GM19193 (cell line): ENCODE data around the gene STPG4.

ENCODE experiments used
- POLR2A ChIP-seq: IDR thresholded peaks from 4 replicates; pipeline ENCODE4 v1.6.1; 2011; ENCODE audit not compliant: insufficient read depth, insufficient read length; ENCODE audit errors: extremely low read depth

Gene STPG4

DNA sequence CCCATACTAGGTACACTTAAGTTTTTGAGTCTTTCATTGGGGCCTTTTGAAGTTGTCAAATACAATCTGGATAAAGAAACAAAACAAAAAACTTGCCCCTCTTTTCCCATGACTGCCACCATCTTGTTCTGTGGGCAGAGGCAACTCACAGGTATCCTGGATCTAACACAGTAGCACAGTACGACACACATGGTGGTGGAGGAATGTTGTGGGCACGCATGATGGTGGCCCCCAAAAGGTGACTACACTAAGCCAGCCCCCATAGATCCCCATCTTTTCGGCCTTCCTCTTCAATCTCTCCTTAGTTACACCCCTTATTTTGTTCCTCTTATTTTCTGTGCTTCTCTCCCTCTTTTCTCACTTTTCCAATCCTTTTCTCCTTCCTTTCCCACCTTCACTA is 4.5 kb upstream of the STPG4 start:
- TF ChIP-seq POLR2A = no peak

DNA sequence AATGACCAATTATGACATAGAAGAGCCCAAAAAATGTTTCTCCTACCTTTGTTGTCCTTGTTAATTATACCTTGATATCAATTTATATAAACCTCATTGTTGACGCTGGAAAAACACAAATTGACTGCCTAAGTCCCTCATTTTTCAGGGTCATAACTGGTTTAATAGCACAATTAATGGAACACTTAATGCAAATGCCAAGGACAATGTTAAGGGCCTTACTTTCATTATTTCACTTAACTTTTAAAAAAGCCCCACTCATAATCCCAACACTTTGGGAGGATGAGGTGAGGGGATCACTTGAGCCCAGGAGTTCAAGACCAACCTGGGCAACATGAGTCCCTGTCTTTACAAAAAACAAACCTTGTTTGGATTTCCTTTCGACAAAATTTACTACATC is 3.5 kb upstream of the STPG4 start:
- no peak for TF ChIP-seq POLR2A

DNA sequence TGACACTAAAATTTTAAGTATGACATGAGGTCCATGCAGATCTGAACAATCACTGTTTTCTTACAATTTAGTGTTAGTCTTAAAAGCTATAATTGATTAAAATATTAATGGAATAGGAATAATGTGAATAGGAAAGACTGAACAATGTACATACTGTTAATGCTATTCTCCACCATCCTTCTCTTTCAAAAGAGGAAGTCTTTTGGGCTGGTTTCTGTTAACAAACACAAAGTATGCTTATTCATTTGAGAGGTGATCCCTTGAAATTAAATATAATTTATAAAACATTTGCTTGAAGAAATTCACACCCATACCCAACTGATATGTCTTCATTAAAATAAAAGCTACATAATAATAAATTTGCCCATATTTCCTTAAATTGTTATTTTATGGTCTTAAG is 2.3 kb downstream of the STPG4 start:
- no peak for TF ChIP-seq POLR2A

DNA sequence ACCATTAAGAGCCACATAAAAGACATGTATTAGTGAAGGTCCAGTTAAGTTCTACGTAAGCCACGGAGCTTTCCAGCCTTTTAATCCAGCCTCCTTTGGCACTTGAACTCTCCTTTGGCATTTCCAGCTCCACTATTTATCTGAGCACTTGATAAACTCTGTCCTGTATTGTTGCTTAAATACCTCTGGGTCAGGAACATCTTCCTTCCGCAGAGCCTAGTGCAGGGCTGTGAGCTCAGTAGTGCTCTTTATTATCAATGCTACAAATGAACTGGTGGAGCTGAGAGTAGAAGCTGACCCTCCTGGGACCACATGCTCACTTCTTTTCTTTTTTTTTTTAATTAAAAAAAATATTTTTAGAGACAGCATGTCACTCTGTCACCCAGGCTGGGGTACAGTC is 4.9 kb downstream of the STPG4 start:
- no peak for TF ChIP-seq POLR2A

DNA sequence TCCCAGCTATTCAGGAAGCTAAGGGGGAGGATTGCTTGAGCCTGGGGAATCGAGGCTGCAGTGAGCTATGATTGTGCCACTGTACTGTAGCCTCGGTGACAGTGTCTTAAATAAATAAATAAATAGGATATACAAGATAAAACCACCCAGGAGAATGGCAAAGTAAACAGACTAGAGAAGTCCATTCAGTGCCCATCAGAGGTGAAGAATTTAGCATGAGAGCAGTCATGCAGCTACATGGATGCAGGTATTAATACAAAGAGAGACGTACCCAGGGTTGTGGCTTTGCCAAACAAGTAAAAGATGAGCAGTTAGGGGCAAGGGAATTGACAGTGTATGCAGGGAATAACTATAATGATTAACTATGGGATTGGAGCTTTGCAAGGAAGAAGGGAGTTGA is 8.1 kb downstream of the STPG4 start:
- TF ChIP-seq POLR2A = no peak

DNA sequence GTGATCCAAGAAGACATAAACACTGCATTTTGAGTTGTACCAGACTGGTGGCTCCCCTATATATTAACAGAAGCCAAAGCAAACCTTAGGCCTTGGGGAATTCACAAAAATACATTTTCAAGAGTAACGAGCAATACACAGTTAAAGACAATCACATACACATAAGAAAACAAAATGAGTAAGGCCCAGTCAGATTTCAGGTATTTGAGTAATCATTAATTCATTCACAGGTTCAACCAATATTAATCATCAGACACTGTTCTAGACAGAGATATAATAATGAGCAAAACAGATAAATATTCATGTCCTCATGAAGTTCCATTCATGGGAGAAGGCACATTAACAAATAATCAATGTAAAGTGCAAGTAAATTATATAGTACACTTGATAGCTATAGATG is 9.6 kb downstream of the STPG4 start:
- no peak for TF ChIP-seq POLR2A

DNA sequence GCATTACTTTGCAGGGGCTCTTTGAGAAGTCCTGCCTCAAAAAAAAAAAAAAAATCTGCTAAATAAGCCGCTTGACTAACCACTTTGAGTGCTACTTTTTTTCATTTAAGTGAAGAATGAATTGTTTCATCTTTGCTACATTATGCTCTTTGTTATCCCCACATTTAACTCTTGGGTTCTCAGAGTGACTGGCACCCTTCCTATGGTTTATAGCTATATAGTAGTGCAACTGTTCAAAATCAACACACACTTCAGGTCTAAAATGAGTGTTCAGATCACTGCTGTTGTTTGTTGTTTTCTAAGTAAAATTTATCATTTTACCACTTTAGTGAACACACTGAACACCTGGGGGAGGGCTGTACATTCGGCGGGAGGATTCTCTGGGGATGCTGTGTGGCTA is 13.6 kb downstream of the STPG4 start:
- TF ChIP-seq POLR2A = no peak

DNA sequence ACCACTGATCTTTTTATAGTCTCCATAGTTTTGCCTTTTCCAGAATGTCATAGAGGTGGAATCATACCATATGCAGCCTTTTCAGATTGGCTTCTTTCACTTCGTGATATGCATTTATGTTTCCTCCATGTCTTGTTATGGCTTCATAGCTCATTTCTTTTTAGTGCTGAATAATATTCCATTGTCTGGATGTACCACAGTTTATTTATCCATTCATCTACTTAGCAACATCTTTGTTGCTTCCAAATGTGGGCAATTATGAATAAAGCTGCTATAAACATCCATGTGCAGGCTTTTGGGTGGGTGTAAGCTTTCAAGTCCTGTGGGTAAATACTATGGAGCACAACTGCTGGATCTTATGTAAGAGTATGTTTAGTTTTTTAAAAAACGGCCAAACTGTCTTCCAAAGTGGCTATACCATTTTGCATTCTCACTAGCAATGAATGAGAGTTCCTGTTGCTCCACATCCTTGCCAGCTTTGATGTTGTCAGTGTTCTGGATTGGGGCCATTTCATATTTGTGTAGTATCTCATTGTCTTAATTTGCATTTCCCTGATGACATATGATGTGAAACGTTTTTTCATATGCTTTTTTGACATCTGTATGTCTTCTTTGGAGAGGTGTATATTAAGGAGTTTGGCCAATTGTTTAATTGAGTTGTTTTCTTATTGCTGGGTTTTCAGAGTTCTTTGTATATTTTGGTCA is 20.6 kb downstream of the STPG4 start:
- no peak for TF ChIP-seq POLR2A

DNA sequence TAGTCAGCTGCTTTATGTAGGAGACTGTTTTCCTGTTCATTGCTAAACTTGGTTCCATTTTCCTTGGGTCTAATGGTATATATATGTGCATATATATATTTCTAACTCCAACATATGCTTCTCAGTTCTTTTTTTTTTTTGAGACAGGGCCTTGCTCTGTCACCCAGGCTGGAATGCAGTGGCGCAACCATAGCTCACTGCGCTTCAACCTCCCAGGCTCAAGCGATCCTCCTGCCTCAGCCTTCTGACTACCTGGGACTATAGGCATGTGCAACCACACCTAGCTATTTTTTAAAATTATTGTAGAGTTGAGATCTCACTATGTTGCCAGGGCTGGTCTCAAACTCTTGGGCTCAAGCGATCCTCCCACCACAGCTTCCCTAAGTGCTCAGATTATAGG is 22.1 kb downstream of the STPG4 start:
- TF ChIP-seq POLR2A = no peak

DNA sequence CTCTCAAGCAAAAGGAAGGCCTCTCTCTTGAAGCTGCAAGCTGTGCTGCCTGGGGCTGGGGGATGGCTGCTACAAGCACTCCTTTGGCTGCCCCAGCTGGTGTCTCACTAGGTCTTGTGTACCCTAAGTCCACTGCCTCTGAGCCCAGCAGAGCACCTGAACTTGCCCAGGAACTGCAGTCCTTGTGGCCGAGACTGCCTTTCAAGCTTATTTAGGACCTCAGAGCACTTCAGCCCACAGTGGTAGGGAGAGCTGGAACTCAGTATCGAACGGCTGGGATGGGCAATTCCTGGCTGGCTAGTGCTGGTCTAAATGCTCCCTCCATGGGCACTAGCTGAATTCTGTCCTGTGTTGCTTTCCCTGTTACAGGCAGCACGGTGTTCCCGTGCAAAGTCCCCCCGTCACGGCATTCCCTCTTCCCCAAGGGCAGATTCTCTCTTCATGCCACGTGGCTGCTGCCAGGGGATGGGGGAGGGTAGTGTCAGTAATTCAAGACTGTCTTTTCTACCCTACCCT is 25.9 kb downstream of the STPG4 start:
- TF ChIP-seq POLR2A = no peak

DNA sequence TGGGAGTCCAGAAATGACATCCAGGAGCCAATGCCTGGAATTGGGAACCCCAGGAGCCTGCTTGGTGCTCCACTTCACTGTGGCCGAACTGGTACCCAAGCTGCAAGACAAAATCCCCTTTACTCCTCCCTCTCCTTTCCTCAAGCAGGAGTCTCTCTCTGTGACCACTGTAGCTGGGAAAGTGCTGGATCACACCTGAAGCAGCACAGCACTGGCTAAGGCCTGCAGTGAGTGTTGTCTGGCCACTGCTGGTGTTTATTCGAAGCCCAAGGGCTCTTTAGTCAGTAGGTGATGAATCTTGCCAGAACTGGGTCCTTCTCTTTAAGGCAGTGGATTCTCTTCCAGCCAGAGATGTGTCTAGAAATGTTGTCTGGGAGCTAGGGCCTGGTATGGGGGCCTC is 26.4 kb downstream of the STPG4 start:
- no peak for TF ChIP-seq POLR2A

DNA sequence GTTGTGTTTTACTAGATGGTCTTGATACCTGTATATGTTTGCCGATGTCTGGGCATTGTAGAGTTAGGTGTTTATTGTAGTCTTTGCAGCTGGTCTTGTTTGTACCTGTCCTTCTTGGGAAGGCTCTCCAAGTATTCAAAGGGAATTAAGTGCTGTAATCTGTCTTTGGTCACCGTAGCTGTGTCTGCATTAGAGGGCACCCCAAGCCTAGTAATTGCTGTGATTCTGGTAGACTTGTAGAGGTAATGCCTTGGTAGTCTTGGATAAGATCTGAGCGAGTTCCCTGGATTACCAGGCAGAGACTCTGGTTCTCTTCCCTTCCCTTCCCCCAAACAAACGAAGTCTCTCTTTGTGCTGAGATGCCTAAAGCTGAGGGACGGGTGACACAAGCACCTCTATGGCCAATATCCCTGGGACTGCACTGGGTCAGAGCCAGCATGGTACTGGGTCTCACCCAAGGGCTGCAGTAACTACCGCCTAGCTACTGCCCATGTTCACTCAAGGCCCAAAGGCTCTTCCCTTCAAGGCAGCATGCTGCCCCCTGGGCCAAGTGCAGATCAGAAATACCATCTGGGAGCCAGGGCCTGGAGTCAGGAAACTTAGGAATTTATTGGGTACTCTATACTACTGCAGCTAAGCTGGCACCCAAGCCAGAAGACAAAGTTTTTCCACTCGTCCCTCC is 27.1 kb downstream of the STPG4 start:
- no peak for TF ChIP-seq POLR2A

DNA sequence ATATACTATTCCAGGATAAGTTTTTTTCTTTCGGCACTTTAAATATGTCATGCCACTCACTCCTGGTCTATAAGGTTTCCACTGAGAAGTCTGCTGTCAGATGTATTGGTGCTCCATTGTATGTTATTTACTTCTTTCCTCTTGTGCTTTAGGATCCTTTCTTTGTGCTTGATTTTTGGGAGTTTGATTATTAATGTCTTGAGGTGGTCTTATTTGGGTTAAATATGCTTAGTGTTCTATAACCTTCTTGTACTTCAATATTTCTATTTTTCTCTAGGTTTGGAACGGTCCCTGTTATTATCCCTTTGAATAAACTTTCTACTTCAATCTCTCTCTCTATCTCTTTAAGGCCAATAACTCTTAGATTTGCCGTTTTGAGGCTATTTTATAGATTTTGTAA is 28.3 kb downstream of the STPG4 start:
- no peak for TF ChIP-seq POLR2A

DNA sequence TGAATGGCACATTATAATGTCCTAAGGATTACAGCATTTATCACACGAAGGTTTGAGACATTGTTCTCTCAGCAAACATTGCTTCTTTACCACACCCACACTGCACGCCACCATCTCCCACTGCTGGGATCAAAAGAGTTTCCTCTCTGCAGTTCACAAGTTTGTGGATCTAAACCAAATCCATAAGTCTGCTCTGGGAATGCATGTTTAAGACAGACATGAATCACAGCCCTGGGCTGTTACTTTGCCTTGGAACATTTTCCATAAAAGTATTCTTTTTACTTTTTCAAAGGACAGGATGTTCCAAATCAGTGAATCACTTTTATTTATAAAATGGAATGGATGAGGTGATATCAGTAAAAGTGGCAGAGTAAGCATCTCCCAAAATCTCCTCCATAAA is 36.1 kb downstream of the STPG4 start:
- no peak for TF ChIP-seq POLR2A

DNA sequence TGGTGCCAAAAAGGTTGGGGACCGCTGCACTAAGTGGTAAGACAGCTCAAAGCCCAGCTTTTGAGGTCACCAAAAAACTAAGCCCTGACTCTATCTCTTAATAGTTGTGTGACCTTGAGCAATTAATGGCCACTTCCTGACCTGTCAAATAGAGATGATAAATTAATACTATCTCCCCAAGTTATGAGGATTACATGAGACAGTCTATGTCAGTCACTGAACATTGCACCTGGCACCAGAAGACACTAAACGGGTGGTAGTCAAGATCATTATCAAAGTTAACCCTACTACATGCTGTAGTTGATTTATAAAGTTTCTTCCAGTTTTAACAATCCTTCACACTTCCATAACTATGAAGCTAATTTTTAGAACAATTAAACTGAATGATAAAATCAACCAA is 36.5 kb downstream of the STPG4 start:
- no peak for TF ChIP-seq POLR2A

DNA sequence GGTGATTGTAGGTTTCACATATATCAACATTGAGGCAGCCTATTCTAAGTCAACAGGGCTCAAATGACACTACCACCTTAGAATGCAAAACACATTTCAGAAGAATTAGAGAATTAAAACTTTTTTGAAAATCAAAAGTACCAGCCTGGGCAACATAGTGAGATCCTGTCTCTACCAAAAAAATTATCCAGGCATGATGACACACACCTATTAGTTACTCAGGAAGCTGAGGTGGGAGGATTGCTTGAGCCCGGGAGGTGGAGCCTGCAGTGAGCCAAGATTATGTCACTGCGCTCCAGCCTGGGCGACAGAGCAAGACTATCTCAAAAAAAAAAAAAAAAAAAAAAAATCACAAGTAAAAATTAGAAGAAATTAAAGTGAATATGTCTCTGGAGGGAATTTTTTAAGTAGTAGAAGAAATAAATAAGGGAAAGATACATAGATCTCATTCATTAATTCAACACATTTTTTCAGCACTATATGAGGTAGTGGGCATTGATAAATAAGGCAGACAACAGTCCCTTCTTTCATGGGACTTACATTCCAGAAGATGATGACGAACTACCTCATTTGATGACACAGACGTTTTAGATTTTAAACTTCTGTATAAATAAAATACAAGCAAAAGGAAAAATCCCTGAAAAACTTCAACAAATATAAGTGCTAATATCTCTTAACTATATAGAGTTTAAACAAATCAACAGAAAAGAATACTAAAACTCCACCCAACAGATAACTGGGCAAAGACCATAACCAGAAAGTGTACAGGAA is 42.3 kb downstream of the STPG4 start:
- no peak for TF ChIP-seq POLR2A

DNA sequence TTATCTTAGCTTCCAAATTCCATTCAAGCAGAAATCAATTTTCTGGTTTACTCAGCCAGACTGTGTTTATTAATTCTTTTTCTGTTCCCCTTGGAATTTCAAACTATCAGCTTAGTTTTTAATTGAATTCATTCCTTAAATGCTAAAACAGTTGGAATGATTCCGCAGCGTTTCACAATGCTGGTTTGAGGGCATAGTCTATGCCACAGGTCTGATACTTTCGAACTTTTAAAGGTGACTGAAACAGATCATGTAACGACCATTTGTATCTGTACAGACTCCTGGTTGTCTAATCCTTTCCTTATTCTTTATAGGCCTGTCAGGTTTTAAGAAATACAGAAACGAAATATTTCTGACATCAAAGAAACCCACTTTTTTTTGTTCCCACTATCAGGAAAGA is 45.4 kb downstream of the STPG4 start:
- no peak for TF ChIP-seq POLR2A

DNA sequence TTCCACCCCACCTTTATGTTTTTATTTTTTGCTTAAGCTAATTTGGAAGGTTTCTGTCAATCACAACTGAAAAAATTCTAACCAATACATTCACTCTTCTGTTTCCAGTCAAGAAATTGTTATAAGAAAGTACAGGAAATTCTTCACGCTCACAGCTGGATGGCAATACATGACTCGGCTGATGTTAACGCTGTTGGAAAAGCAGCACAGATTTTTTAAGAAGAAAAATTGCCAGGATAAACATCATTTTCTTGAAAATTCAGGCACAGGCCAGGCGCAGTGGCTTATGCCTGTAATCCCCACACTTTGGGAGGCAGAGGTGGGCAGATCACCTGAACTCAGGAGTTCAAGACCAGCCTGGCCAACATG is 46.1 kb downstream of the STPG4 start:
- no peak for TF ChIP-seq POLR2A
